SIG-M5 (cell line): ENCODE data around the gene GPR84.

Experiments used
- DNase-seq: peaks from one replicate; lab custom pipeline; 2025; lab: John Stamatoyannopoulos, UW

Gene GPR84

DNA sequence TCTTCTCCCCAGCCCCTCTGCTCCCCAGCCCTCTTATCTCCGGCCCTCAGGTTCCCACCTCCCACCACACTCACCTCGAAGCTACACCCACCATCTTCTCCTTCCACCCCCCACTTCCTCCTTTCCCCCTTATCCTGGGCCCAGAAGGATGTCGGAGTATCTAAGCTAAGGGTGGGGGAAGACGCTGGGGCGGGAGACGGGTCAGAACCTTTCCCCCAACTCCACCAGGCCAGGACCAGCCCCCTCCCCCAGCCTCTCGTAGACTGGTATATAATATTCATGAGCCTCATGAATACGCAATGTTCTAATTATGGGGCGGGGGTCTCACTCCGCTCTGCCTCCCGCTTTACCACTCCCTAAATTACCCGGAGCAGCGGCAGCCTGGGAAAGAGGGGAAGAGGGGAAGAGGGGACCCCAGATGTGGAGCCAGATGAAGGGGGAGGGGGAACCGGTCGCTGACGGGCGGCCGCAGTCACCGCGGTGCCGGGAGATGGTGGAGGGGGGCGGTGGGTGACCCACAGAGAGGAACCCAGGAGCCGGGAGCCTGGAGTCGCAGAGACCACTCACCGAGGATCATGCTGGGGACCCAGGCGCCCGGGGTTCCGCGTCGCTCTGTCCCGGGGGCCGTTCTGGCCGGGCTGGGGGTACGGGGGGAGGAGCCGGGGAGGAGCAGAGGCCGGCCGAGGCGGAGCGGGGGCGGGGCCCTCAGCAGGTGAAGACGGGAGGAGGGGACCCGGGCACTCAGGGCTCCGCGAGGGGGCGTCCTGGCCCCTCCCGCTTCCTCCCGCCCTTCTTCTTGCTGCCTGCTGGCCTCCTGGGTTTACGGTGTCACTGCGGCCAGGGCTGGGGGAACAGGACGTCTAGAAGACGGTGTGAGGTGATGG lies 26.6 kb upstream of the GPR84 start:
- no peak for DNase-seq

DNA sequence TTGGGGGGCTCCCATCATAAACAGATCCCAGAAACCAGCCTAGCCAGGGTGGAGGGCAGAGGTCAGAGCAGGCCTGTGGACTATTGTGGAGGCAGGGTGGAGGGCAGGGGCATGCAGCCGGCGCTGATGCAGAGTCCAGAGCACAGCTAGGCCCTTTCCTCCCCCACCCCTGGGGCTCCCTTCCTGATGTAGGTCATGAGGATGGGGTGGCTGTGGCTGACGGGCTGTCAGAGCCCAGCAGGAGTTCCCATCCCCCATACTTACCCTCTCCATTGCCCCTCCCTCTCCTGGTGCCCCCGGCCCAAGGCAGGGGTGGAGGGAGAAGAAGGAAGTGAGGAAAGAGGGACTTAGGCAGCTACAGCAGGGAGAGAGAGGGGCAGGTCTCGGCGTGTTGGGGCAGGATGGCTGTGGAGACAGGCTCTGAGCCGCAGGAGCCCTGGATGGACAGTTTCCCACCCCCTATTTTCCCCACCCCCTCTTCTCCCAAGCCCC lies 25.9 kb upstream of the GPR84 start:
- no peak for DNase-seq

DNA sequence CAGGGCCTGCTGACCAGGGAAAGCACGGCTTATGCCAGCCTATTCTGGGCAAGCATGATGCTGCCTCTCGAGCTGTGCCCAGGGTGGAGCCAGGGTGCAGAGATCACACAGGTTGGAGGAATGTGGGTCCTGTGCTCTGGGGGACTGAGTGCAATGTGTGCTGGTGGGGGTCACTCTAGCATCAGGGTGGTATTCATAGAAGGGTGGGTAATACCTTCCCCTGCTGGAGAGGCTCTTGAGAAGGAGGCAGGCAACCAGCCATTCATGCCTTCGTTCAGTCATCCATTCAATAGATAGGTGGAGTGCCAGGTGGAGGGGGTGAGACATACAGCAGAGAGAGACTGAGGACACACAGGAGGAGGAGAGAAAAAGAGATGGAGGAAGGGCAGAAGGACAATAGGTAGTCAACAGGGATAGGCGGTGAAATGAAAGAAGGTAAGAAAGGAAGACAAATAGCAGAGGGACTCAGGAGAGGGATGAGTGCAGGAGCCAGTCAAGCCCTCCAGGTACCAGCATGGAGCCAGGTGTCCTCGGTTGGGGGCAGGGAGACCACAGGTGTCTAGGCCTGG lies 25.4 kb upstream of the GPR84 start:
- DNase-seq: no peak

DNA sequence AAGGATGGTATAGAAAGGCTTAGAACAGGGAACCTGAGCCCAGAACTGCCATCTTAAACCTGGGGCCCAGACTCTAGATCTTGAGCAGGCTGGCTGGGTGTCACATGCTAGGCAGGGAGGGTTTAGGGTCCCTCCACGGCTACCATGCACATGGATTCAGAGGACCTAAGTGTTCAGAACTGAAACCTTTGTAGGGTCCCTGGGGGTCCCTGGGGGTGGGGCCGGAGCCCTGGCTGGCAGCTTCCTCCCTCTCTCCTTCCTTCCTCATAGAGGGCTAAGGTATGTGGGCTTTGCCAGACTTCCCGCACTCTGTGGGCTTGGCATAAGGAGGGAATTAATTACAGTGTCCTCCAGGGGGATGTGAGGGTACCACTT lies 24.8 kb upstream of the GPR84 start:
- DNase-seq: no peak

DNA sequence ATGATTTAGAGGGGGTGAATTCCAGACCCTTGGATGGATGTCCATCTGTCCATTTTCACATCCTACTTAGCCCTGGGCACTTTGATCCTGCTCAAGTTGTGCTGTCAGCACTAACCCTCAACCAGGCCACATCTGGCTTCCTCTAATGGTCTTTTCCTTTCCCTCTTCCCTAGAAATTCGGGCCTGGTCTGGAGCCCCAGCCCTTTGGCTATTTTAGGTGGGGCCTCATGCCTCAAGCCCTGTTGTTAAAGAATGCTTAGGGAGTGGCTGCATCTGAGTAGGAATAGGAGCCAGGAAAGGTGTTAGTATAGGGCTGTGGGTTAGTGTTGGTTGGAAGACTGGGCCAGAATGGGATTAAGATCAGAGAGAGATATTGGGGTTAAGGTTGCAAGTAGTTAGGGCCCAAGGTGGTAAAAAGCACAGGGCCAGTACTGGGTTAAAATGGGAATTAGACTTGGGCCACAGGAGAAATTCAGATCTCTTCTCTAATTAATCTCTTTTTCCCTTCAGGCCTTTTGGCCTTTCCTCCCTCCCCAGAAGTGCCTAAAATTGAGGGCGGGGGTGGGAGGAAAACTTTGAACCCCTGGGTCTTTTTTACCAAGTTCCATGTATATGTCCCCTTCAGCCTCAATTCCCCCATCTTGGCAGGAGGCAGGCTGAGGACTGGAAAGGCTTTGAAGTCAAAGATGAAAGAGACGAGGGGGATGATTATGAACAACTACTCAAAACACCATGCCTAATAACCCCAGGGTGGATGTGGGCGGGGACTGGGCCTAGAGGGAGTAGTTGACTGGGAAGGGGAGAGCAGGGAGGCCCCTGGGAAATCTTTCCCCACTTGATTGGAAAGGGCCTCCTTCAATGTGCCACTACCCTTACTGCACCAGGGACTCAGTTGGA lies 24.2 kb upstream of the GPR84 start:
- no peak for DNase-seq

DNA sequence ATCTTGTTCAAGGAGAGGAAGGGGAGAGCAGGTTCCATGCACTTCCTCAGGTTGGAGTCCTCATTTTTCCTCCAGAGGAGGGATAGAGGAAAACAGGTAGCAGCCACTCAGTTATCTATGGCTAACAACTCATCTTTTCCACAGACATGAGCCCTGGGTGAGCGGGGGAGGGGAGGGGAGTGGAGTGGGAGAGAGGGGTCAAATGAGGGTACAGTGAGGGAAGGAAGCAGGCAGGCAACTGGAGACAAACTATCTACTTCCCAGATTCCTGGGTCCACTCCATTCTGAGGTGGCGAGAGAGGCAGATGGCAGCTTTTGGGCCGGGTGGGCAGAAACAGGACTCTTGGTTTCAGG lies 22.8 kb upstream of the GPR84 start:
- no peak for DNase-seq

DNA sequence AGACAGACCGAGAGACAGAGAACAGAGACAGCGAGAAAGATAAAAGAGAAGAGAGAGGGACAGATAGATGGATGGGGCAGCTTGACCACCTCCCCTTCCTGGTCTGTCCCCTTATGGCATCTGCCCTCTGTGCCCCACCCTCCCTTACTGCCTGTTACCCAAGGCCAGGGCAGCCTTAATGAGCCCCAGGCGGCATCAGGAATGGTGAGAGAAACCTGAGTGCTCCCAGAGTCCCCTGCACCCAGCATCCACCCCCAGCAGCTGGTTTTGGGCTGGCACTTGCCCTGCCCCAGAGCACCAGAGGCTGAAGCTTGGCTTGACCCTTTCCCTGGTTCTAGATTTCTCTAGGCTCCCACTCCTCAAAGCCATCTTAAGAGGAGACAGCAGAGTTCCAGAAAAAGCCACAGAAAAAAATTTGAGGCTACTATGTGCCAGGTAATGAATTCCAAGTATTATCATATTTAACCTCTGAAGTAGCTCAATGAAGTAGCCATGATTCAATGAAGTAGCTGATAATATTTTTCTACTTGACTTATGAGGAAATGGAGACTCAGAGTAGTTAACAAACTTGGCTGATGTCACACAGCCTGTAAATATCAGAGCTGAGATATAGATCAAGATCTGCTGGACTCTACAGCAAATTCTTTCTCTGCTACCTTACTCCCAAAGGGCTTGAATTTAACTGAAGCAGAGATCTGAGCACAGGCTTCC lies 22.3 kb upstream of the GPR84 start:
- DNase-seq: no peak

DNA sequence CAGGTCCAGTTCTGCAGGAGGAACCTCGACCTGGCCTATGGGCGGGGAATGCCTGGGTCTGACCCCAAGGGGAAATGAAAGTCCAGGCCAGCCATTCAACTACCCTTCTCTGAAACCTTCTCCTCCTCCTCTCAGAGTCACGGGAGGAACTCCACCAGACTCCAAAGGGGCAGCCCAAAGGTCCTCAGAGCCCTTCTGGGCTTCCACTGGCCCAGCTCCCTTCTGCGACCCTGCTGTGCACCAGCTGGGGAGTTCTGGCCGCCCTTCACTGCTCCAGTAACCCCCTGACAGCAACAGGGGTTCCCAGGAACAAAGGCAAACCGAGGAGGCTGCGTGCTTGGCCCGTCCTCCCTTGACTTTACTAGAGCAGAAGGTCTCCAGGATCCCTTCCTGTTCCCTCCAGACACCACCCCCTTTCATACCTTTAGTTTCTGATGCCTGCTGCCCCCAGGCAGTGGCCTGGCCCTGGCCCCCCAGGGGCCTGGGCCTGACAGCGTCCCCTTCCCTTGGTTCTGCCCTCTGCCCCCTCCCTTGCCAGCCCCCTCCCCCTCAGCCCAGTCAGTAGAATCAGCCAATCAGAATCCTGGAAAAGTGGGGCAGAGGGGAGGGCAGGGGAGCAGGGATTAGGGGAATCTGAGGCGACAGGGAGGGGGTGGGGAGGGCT lies 21.1 kb upstream of the GPR84 start:
- DNase-seq: no peak

DNA sequence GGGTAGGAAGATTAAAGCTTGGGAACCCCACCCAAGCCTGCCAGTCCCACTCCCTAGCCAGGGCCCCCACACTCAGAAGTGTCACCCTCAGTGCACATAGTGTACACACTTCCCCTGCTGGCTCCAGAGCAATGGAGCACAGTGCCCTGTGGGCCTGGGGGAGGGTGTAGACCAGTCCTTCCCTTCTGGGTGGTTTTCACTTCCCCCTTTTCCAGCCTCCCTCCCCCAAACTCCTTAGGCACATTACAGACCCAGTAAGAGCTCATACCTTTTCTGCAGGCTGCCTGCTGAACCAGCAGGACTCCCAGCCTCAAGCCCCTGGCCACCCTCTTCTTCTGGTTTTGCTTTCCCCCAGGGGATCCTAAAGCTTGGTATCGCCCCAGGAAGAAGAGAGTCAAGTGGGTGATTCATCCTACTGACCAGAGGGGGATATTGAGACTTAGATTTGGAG lies 20.3 kb upstream of the GPR84 start, which contains the start of gene ZNF385A:
TSS of gene ZNF385A (minus strand) at position 143 of the 451 bp plus-strand sequence. CDS start 219 bp downstream, outside the sequence.
- DNase-seq: peak; percentile 94

DNA sequence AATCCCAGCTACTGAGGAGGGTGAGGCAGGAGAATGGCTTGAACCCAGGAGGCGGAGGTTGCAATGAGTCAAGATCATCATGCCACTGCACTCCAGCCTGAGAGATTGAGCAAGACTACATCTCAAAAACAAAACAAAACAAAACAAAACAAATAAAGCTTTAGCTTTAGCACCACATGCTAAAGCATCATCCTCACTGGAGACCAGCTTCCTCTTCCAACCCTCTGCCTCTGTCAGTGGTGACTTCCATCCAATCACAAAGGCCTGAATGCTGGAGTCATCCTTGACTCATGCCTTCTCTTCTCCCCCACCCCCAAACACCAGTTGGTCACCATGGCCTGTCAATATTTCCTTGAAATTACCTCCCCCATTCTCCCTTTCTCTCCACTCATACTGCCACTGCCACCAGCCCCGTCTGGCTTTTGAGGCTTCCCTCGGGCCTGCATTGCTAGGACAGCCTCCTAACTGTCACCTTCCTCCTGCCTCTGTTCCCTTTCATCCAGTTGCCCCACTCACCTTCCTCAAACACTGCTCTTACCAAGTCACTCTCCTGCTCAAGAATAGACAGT lies 18.8 kb upstream of the GPR84 start:
- peak; percentile 78 for DNase-seq

DNA sequence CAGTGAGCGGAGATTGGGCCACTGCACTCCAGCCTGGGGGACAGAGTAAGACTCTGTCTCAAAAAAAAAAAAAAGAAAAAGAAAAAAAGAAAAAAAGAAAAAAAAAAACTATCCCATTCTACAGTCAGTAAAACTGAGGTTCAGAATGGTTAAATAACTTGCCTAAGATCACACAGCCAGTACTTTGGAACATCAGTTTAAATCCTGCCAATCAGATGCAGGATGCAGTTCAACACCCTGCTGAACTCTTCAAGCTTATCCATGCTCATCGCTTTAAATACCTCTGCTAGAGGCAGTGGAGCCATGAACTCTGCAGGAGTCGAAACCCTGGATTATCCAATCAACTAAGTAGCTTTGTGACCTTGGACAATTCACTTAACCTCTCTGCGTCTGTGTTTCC lies 16.9 kb upstream of the GPR84 start:
- no peak for DNase-seq

DNA sequence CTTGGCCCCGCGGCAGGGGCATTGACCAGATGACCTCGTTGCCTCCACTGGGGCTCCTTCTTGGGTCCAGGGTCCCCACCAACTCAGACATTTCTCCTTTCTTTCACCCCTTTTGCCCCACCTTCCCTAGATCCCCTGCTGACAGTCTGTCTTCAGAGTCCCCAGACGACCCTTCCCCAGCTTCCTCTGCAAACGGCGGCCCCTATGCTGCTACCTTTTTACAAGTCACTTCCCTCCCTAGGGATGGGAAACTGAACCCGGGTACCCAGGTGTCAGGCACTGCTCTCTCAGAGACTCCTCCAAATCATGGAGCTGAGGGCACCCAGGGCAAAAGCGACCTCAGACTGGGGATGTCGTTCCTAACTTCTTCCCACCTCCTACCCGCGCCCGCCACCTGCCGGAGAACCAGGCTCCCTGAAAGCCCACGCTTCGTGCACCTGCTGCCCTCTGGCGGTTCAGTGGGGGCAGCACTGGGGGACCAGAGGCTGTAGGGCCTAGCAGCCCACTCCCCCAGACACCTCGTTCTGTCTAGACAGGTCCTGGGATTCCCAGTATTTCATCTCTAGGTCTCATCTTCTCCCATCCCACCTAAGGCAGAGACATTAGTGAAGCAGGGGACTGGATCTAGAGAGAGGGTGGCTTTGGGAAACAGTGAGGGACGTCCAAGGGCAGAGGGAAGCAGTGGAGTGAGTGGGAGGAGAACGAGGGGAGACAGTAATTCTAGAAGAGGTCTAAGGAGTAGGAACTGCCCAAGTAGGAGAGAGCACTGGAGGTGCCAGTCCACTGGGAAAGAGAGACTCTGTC lies 15.3 kb upstream of the GPR84 start:
- DNase-seq: no peak

DNA sequence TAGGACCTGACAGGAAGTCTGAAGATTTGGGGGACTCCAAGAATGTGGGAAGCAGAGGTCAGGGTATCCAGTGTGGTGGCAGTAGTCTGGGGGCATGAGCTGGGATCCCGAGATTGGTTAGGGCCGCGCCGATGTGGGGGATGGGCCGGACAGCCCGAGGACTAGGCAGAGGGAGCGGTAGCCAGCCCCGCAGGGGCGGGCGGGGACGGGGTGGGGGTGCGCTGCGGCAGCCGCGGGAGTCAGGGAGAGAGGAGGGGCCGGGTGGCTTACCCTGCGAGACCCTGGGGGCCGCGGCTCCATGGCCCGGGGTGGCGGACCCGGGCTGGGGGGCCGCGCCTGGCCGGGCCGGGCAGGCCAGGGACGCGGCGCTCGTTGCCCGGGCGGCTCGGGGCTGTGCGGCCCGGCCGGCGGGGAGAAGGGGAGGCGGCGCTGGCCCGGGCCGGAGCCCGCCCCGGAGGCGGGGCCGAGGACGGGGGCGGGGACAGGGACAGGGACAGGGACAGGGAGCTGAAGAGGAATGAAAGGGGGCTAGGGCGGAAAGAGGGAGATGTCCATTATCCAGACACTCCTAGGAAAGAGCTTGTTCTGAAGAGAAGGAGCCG lies 14.6 kb upstream of the GPR84 start:
- DNase-seq: no peak

DNA sequence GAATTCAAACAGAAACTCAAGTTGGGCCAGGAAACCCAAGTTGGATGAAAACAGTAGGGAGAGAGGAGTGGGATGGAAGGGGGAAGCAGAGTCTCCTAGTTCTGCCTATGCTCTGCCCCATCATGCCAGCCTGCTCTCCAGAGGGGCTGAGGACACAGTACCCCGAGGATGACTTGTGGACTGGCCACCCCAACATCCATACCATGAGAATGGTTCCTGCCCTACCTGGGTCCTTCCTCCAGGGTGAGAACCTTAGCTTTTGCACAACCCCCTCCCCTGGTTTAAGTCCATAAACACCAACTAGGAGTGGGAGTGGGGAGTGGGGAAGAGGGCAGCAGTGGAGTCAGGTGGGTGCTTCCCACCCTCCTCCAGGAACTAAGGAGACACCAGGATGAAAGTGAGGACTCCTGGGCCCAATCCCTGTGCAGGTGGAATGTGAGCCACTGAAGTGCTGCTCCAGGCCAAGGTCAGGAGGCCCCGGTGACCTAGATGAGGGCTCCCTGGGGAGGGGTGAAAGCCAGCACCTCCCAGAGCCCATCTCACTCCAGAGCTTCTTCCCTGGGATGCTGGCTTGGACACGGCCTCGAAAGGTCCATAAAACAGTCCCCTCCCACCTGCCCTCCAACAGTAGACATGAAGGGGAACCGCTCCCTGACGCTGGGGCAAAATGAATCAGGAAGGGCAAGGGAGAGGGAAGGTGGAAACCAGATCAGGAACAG lies 13.7 kb upstream of the GPR84 start:
- no peak for DNase-seq

DNA sequence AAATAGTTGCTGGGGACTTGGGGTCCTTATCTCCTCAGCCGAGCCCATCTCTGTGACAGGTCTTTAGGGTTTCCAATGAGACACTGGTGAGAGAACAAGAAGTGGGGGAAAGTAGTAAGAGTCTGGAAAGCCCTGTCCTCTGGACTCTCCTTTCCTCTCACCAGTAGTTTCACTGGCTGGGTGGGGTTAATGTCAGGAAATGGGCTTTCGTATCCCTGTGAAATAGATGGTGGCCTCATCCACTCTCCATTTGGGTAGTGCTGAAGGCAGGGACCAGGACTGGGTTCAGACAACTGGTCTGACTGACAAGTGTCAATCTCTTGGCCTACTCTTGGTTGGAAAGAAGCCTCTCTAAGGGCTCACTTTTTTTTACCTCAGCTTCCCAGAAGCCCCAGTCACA lies 12.7 kb upstream of the GPR84 start:
- DNase-seq: no peak

DNA sequence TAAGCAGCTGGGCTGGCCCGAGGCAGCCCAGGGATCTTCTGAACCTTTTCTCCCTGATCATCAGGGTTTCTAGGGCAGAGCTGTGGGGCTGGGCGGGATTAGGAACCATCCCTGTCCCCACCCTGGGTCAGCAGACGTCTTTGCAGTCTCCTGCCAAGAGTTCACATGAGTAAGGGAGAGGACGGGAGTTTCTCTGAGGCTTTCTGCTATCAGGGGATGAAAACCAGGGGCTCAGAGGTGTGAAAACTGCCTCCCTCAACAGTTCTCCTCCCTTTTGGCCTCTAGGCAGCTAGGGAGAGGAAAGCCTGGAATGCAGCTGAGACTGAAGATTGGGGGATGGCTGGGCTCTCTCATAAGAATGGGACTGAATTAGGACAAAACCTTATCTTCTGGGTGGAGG lies 12.3 kb upstream of the GPR84 start:
- DNase-seq: no peak

DNA sequence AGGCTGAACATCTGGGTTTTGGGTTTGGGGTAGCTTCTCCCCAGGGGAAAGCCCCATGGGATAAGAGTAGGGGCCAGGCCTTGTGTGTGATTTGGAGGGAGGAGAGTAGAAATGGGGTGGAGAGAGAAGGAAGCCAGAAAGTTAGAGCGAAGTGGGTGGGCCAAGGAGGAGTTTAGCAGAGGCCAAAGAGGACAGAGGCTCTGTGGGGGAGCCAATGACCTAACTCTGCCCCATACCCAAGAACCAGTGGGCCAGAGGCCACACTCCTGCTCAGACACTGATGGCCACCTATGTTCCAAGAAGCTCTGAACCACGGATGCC lies 10.9 kb upstream of the GPR84 start:
- DNase-seq: no peak

DNA sequence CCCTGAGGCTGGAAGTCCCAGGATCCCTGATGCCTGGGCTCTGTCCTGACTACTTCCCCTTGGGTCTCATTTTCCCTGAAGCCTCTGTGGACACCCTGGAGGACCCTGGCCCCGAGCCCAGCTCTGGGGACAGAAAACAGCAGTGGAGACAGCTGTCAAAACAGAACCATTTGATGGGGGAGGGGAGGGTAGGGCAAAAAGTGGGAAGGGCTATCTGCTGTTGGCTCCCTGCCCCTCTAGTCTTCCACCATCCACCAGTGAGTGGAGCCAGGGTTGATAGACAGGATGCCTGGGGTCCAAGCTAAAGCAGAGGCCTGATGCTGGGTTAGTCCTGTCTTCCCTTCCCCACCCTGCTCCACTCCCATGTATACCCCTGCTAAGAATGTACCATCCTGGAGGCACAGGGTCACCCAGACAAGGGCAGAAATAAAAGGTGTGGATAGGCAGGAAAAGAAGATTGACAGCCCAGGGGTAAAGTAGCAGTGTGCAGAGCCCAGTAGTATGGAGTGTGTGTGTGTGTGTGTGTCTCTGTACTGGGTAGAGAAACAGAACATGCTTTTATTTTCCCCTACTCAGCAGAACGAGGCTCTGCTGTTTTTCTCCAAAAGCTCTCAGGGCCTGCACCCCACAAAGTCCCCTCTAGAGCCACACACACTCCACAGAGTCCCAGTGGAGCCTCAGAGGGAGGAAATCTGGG lies 10.4 kb upstream of the GPR84 start:
- no peak for DNase-seq
